IPS DF 6.9 (cell line): ENCODE data around the gene PRG2.

Experiments
- DNase-seq: peaks from one replicate; pipeline ENCODE4 v3.0.0-alpha.2; 2013; ENCODE audit warnings: low read depth, low spot score
- H3K27ac ChIP-seq: one replicate; pipeline ENCODE4 v1.5.1; 2013; ENCODE audit warnings: low read length, control low read depth
- H3K27me3 ChIP-seq: 2 replicates; pipeline ENCODE4 v1.6.1; 2013; ENCODE audit warnings: mild to moderate bottlenecking, low read length; ENCODE audit not compliant: control insufficient read depth, insufficient read depth
- H3K36me3 ChIP-seq: 2 replicates; pipeline ENCODE4 v1.6.1; 2013; ENCODE audit warnings: low read length; ENCODE audit not compliant: control insufficient read depth, insufficient read depth
- H3K4me1 ChIP-seq: 2 replicates; pipeline ENCODE4 v1.6.1; 2013; ENCODE audit warnings: low read length; ENCODE audit not compliant: control insufficient read depth, insufficient read depth
- H3K4me3 ChIP-seq: 2 replicates; pipeline ENCODE4 v1.5.1; 2013; ENCODE audit warnings: mild to moderate bottlenecking, low read length
- H3K9me3 ChIP-seq: 2 replicates; pipeline ENCODE4 v1.6.1; 2013; ENCODE audit warnings: low read length, inconsistent platforms; ENCODE audit not compliant: control insufficient read depth, insufficient read depth
- WGBS: extraction: QIAGEN DNeasy Blood & Tissue Kit; methylation state at CpG from one replicate; pipeline ENCODE4 v1.1.7; 2013; ENCODE audit warnings: mixed read lengths, missing lambda C conversion rate; ENCODE audit not compliant: insufficient read length, insufficient coverage; 5-methylcytosine and 5-hydroxymethylcytosine counted together

Gene PRG2

DNA sequence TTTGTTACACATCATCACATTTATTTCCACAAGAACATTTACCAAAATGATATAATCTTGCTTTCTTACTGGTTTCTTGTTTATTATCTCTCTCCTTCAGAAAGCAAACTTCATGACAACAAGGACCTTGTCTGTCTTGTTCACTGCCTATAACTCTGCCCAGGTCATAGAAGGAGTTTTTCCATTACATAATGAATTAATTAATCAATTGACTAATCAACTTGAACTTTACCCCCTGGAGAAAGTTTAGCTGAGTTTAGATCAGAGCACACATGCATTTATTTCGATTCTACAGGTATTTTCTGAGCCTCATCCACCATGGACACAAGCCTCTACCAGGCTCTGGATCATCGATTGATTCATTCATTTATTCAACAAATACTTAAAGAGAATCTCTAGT is 6.3 kb upstream of the PRG2 start:
- no CpG with 5 or more reads among the region's 2 CpGs for WGBS

GRCh38 chr11:57395905-57396623 is 5.6 kb upstream of the PRG2 start:
- H3K27me3 ChIP-seq, result no peaks in the 10 kb centered on the region
- DNase-seq, result no peak
- H3K36me3 ChIP-seq, result no peaks in the 10 kb centered on the region
- WGBS, result no CpG with 5 or more reads among the region's 11 CpGs
- no peak overlapping the region for H3K27ac ChIP-seq
- H3K4me1 ChIP-seq, result no peaks in the 10 kb centered on the region
- no peak overlapping the region for H3K4me3 ChIP-seq
- no peaks in the 10 kb centered on the region for H3K9me3 ChIP-seq

More for the DNA sequence above, 6.3 kb upstream of the PRG2 start:
- Histone ChIP-seq H3K36me3 (no peaks in the 10 kb centered on the region), H3K27ac (no peak overlapping the region), H3K4me3 (no peak overlapping the region), H3K4me1 (no peaks in the 10 kb centered on the region), H3K9me3 (no peaks in the 10 kb centered on the region), H3K27me3 (no peaks in the 10 kb centered on the region)
- no peak for DNase-seq

DNA sequence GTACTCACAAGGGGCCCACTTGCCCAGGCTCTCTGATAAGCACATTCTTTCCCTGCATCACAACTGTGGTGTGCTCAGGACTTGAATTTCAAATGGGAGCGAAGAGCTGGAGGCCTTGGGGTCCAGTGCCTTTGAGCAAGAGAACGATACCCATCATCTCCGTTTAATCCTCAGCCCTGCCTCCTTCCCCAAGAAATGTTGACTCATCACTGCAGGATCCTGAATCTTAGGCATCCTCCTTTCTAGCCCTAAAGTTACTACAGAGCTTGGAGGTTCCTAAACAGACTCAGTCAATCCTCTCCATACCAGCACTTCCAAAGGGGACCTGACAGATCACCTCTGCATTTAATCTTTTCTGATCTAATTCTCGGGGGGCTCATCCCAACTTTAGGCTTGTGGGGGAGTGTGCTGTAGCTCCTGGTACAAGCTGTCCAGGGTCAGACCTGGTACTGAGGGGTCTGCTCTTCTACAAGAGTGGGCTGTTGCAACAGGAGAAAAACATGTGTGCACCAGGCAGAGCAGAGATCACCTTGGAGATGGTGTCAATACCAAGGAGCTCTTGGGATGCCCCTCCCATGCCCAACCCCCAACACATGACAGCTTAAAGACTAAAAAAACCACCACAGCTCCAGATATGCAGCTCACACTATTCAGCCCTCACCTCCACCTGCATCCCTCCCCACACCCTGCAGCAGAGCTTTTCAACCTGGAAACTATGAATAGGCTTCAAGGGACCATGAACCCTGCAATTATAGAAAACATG is 3.9 kb upstream of the PRG2 start:
- H3K36me3 ChIP-seq, result no peaks in the 10 kb centered on the region
- H3K27me3 ChIP-seq, result no peaks in the 10 kb centered on the region

GRCh38 chr11:57392763-57393105 is 2.3 kb upstream of the PRG2 start:
- Histone ChIP-seq H3K27ac (no peak overlapping the region), H3K36me3 (no peaks in the 10 kb centered on the region), H3K4me3 (no peak overlapping the region), H3K9me3 (no peaks in the 10 kb centered on the region), H3K27me3 (no peaks in the 10 kb centered on the region), H3K4me1 (no peaks in the 10 kb centered on the region)
- no CpG with 5 or more reads among the region's 4 CpGs for WGBS
- no peak for DNase-seq

More for the DNA sequence above, 3.9 kb upstream of the PRG2 start:
- Histone ChIP-seq H3K4me3 (no peak overlapping the region), H3K9me3 (no peaks in the 10 kb centered on the region), H3K4me1 (no peaks in the 10 kb centered on the region), H3K27ac (no peak overlapping the region)
- DNase-seq, result no peak
- WGBS, result no CpG with 5 or more reads among the region's 4 CpGs

- DNase-seq, result no peak
- Histone ChIP-seq H3K36me3 (no peaks in the 10 kb centered on the region), H3K9me3 (no peaks in the 10 kb centered on the region), H3K4me3 (no peak overlapping the region), H3K27ac (no peak overlapping the region), H3K27me3 (no peaks in the 10 kb centered on the region), H3K4me1 (no peaks in the 10 kb centered on the region)
- WGBS, result no CpG with 5 or more reads among the region's 8 CpGs
Measured at GRCh38 chr11:57392066-57392762, 1.8 kb upstream of the PRG2 start.

GRCh38 chr11:57391539-57391938 is 1.1 kb upstream of the PRG2 start:
- H3K36me3 ChIP-seq, result no peaks in the 10 kb centered on the region
- no peaks in the 10 kb centered on the region for H3K9me3 ChIP-seq
- WGBS, result no CpG with 5 or more reads among the region's 2 CpGs
- H3K27me3 ChIP-seq, result no peaks in the 10 kb centered on the region
- H3K27ac ChIP-seq, result no peak overlapping the region
- no peak overlapping the region for H3K4me3 ChIP-seq
- H3K4me1 ChIP-seq, result no peaks in the 10 kb centered on the region
- DNase-seq, result no peak

- Histone ChIP-seq H3K27me3 (no peaks in the 10 kb centered on the region), H3K9me3 (no peaks in the 10 kb centered on the region), H3K4me1 (no peaks in the 10 kb centered on the region), H3K36me3 (no peaks in the 10 kb centered on the region), H3K27ac (no peak overlapping the region), H3K4me3 (no peak overlapping the region)
- DNase-seq, result no peak
- WGBS, result no CpG with 5 or more reads among the region's 3 CpGs
Measured at GRCh38 chr11:57391111-57391510, 661 bp upstream of the PRG2 start.

DNA sequence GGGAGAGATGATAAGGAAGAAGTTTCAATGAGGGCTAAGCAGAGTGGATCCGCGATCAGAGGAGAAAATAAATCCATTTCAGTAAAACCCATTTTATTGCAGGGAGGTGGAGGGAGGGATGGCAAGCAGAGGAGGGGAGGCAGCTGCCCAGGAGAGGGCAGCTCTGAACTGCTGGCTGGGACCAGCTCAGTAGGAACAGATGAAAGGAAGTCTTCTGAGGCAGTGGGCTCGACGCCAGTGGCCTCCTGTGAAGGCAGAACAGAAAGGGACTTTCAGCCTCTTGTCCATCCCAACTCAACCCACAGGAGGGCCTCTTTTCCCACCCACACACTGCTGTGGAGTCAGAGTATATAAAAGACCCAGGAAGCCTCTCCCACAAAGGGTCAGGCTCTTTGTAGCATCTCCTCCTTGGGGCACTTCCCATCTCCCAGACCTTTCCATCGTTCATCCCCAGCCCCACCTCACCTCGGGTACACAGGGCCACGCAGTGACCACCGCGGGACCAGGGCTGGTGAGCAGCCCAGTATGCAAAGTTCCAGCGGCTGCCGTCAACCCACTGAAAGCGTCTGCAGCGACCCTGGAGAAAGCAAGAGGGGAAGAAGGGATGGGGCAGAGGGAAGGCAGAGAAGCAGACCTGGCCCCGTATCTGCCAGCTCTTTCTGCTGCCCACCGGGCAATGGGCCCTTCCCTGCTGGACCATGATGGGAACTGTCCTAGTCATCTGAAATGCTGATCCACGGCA is 3.0 kb downstream of the PRG2 start:
- Histone ChIP-seq H3K9me3 (no peaks in the 10 kb centered on the region), H3K4me1 (no peaks in the 10 kb centered on the region), H3K4me3 (no peak overlapping the region), H3K27me3 (no peaks in the 10 kb centered on the region), H3K36me3 (no peaks in the 10 kb centered on the region), H3K27ac (no peak overlapping the region)
- DNase-seq, result no peak
- no CpG with 5 or more reads among the region's 16 CpGs for whole genome bisulfite sequencing

DNA sequence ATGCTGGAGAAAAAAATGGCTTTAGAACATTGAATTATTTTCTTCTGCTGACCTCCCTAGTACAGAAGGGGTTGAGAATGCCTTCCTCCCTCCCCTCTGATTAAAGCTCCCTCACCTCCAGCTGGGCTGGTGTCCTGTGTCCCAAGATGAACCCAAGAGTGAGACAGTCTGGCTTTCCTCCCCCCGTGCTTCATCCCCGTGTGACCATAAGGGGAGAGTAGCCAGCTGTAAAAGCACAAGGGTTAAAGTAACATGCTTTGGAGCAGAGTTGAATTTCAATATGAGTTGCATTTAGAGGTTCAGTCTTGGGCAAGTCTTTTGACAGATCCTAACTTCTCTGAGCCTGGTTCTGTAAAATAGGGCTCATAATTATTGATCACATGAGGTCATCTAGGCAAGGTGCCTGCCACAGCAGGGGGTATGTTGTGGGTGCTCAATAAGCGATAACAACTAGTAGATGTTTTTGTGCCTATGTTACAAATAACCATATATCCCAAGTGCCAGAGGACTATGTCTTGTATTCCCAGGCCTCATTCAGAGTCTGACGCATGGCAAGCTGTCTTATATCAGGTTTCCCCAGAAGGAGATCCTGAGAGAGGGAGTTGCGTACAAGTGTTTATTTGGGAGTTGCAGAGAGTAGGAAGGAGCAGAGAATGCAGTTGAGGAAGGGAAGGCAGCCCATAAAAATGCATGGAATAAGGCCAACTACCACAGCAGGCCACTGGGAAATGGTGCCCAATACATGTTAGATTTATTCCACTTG is 4.1 kb downstream of the PRG2 start:
- Histone ChIP-seq H3K4me1 (no peaks in the 10 kb centered on the region), H3K4me3 (no peak overlapping the region), H3K27me3 (no peaks in the 10 kb centered on the region), H3K36me3 (no peaks in the 10 kb centered on the region), H3K9me3 (no peaks in the 10 kb centered on the region), H3K27ac (no peak overlapping the region)
- WGBS, result no CpG with 5 or more reads among the region's 5 CpGs
- no peak for DNase-seq
